PC-9 (cell line): Measurements from ENCODE around the gene ADGRL3.

ENCODE experiments used
- CTCF ChIP-seq: fragments of 200-600 bp; sonication (generic); conservative IDR thresholded peaks from 2 replicates; pipeline ENCODE4 v1.6.1; 2017; ENCODE audit warnings: mixed run types, antibody characterized with exemption, mild to moderate bottlenecking, moderate library complexity
- EZH2 ChIP-seq: fragments of 200-600 bp; sonication (generic); IDR thresholded peaks from 2 replicates; pipeline ENCODE4 v1.8.0; 2017; ENCODE audit warnings: antibody characterized with exemption, low read depth

- TF ChIP-seq CTCF (no peak), EZH2 (no peak)
Observed at GRCh38 chr4:61933527-61933926, 733.4 kb downstream of the ADGRL3 start.
